ENCODE results near the gene NDUFAF3.

GRCh38 chr3:49005998-49006397 is 15.9 kb upstream of the NDUFAF3 start:
- no peak for TF ChIP-seq CTCF (IDR thresholded peaks at IDR 0.05; ENCODE audit: insufficient read depth, low read depth, low read length)
- TF ChIP-seq EZH2 (IDR thresholded peaks at IDR 0.05; ENCODE audit: insufficient read depth, low read length), result no peak
